Activated CD8-positive, alpha-beta T cell treated with anti-CD3 and anti-CD28 coated beads, Interleukin-2, amount 10 ng/mL, durations not matched to agents 7 days and 5 days (primary cell): ENCODE measurements around the gene CDH13. TPM values are rescaled to one million over a fixed set of nuclear protein-coding genes. Genes with fewer than 3 reads are reported as not detected.

Experiments
- ATAC-seq: fragments of 150-1000 bp; cut with Tn5 transposase; one replicate; pipeline ENCODE4 v1.10.0; 2021; ENCODE audit warnings: moderate library complexity
- CTCF ChIA-PET: fragments of 350-600 bp; sonication (Branson Sonifier 250); formaldehyde crosslinking; loops from one replicate; lab custom pipeline; 2021; ENCODE audit warnings: antibody characterized with exemption; lab: Charles Lee
- POLR2A ChIA-PET: fragments of 350-600 bp; sonication (Branson Sonifier 250); formaldehyde crosslinking; loops from one replicate; lab custom pipeline; 2021; ENCODE audit warnings: antibody characterized with exemption; lab: Charles Lee
- DNase-seq: peaks from one replicate; pipeline ENCODE4 v3.0.0-alpha.2; 2020
- H3K27ac Mint-ChIP-seq: one replicate; pipeline ENCODE4 v1.8.0; 2021; ENCODE audit warnings: mild to moderate bottlenecking, mixed read lengths
- H3K27me3 Mint-ChIP-seq: one replicate; pipeline ENCODE4 v1.8.0; 2021; ENCODE audit warnings: low read depth, mixed read lengths
- H3K36me3 Mint-ChIP-seq: one replicate; pipeline ENCODE4 v1.8.0; 2021; ENCODE audit warnings: low read depth, mixed read lengths
- H3K4me1 Mint-ChIP-seq: one replicate; pipeline ENCODE4 v1.8.0; 2021; ENCODE audit warnings: low read depth, mixed read lengths
- H3K4me3 Mint-ChIP-seq: one replicate; pipeline ENCODE4 v1.8.0; 2021; ENCODE audit warnings: mild to moderate bottlenecking, mixed read lengths
- H3K9me3 Mint-ChIP-seq: one replicate; pipeline ENCODE4 v1.8.0; 2022; ENCODE audit warnings: mixed read lengths; ENCODE audit not compliant: insufficient read depth
- total RNA-seq, 2 experiments: library from RNA; stranded (reverse); gene quantifications; one replicate each; pipeline ENCODE4 v1.2.3, GENCODE V29; 2021

Gene CDH13
- total RNA-seq, 2 experiments from 2014 or later: not detected

DNA sequence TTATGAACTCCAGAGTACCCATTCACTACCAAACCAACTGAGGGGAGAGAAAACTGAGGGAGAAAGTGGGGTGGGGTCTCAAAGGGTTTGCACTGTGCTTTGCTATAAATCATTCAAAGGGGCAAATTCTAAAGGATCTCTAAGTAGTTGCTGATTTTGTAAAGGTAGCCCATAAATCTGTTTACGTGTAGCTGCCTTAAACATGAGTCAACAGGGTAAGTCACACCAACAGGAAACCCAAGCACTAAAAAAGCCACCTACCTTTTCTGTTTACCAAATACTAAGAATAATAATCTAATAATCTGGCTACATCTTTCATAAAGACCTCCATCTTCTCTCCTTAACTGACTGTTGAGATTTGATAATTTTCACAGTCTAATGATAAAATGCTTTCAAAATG, 1172.6 kb downstream of the CDH13 start:
- Mint-ChIP-seq H3K4me1 (no peaks in the 10 kb centered on the region), H3K27me3 (peaks cover 16% of the 10 kb centered on the region), H3K9me3 (no peaks in the 10 kb centered on the region), H3K4me3 (no peak overlapping the region), H3K36me3 (no peaks in the 10 kb centered on the region), H3K27ac (no peak overlapping the region)
- ChIA-PET POLR2A (interaction anchor here (1.3 kb wide), 1 partner anchor 8 kb away, joined by 3 read pairs; the partner anchor contains the start of gene HSBP1), CTCF (no interaction called here)
- DNase-seq: no peak
- ATAC-seq: no peak

DNA sequence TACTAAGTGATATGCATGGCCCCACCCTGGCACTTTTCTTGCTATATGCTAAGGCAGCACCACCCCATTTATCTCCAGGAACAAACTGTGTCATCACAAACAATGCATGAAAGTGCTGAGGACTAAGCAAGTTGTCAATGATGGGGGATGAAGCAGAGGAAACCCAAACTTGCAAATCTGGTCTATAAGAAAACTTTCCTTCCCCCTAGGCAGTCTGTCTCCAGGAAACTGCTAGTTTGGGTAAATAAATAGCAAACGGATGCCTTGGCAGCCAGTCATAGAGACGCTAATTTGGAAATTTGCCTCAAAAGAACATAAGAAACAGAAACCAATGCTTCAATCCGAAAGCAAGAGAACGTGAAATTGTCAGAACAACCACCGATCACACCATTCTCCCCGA, 1175.4 kb downstream of the CDH13 start:
- no peak overlapping the region for H3K4me3 Mint-ChIP-seq
- ATAC-seq: peak; percentile 30

DNA sequence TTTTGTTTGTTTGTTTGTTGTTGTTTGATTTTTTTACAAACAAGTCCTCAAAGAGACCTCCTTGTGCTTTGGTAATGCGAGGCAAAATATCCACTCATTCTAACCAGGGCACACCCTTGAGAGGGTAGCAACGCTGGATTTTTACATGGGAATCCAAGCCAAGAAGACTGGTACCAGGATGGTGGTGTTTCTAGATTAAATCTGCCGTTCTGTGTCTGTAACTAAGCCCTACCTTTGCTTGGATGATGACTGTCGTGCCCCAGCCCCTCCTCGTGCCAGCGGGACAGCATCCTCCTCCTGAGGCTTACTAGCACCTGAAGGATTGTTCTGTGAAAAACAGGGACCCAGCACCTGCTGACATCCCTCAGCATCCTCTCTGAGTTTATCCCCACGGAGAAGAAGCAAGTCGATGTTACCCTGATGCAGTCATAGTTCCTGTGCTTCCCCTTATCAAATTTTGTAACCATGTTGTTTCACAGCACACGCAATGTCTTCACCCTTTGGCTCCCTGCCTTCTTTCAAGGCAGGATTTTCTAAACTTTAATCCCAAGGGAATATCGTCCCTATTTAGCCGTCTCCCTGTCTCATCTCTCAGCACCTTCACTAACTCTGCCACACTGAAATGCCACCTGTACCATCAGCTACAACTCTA, 1175.9 kb downstream of the CDH13 start:
- peaks cover 10% of the 10 kb centered on the region for H3K4me1 Mint-ChIP-seq

More for the DNA sequence above, 1175.4 kb downstream of the CDH13 start:
- DNase-seq: no peak
- ChIA-PET POLR2A (no interaction called here), CTCF (no interaction called here)
- Mint-ChIP-seq H3K4me1 (peaks cover 6% of the 10 kb centered on the region), H3K27me3 (peaks cover 12% of the 10 kb centered on the region), H3K36me3 (peaks cover 2% of the 10 kb centered on the region), H3K9me3 (no peaks in the 10 kb centered on the region), H3K27ac (no peak overlapping the region)

DNA sequence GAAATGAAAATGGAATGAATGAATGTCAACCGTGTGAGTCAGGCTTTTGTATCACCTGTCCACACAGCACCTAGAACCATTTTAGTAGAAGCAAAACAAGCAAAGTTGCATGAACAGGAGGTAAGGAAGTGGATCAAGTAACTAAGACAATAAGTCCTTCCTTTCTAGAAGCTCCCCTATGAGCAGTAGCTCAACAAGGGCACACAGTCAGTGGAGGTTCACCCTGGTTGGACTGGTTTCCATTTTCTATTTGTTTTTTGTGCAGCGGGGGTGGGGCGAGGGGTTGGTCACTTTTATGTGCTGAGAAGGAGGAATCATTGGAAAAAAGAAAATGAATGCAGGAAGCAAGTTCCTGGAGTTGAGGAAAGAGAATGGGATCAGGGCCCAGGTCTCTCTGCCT, 1177.0 kb downstream of the CDH13 start:
- Mint-ChIP-seq H3K4me1 (peaks cover 14% of the 10 kb centered on the region), H3K4me3 (no peak overlapping the region), H3K9me3 (no peaks in the 10 kb centered on the region), H3K36me3 (peaks cover 9% of the 10 kb centered on the region), H3K27me3 (peaks cover 9% of the 10 kb centered on the region), H3K27ac (no peak overlapping the region)
- POLR2A ChIA-PET: no interaction called here
- CTCF ChIA-PET: no interaction called here
- ATAC-seq (no peak), DNase-seq (no peak)

More for the DNA sequence above, 1175.9 kb downstream of the CDH13 start:
- Mint-ChIP-seq H3K36me3 (peaks cover 3% of the 10 kb centered on the region), H3K27ac (no peak overlapping the region), H3K27me3 (peaks cover 12% of the 10 kb centered on the region), H3K4me3 (no peak overlapping the region), H3K9me3 (no peaks in the 10 kb centered on the region)
- DNase-seq: no peak
- ChIA-PET POLR2A (no interaction called here), CTCF (no interaction called here)
- ATAC-seq: no peak

DNA sequence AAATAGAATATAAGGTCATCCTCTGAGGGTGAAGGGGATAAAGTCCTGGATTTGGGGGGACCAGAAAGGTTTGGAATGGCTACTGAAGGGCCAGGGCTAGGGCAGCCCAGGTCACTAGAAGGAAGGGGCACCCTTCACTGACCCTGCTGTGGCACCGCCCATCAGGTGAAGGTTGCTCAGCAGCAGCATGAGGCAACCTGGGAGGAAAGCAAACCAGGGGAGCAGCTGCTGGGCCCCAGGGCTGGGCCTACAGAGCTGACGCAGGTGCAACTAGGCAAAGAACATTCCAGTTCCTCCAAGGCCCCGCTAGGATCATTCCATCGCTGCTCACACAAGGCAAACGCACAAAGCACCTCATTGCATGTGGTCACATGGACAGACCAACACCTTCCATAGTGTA, 1177.6 kb downstream of the CDH13 start:
- no peak for DNase-seq
- no peak overlapping the region for H3K27ac Mint-ChIP-seq

DNA sequence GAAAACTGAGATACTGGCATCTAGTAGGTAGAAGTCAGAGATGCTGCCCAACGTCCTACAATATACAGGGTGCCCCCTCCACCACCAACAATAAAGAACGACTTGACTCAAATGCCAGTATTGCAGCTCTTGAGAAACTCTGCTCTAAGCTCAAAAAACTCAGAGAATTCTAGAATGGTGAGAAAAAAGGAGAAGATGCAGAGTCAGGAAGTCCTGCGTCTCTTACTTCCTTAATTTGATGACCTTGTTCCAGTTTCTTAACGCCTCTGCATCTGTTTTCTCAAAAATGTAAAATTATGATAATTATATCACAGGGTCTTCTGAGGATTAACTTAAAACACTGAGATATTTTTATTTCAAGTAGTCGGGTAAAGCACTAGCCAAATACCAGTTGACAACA, 1179.3 kb downstream of the CDH13 start:
- no peak for DNase-seq
- Mint-ChIP-seq H3K36me3 (peaks cover 19% of the 10 kb centered on the region), H3K4me3 (no peak overlapping the region), H3K27ac (no peak overlapping the region), H3K4me1 (peaks cover 33% of the 10 kb centered on the region), H3K9me3 (no peaks in the 10 kb centered on the region), H3K27me3 (peaks cover 3% of the 10 kb centered on the region)
- CTCF ChIA-PET: no interaction called here
- POLR2A ChIA-PET: no interaction called here
- ATAC-seq: no peak

More for the DNA sequence above, 1177.6 kb downstream of the CDH13 start:
- H3K9me3 Mint-ChIP-seq: no peaks in the 10 kb centered on the region
- no peak for ATAC-seq
- H3K27me3 Mint-ChIP-seq: peaks cover 9% of the 10 kb centered on the region
- H3K36me3 Mint-ChIP-seq: peaks cover 13% of the 10 kb centered on the region
- ChIA-PET CTCF (no interaction called here), POLR2A (no interaction called here)
- peaks cover 19% of the 10 kb centered on the region for H3K4me1 Mint-ChIP-seq
- no peak overlapping the region for H3K4me3 Mint-ChIP-seq

DNA sequence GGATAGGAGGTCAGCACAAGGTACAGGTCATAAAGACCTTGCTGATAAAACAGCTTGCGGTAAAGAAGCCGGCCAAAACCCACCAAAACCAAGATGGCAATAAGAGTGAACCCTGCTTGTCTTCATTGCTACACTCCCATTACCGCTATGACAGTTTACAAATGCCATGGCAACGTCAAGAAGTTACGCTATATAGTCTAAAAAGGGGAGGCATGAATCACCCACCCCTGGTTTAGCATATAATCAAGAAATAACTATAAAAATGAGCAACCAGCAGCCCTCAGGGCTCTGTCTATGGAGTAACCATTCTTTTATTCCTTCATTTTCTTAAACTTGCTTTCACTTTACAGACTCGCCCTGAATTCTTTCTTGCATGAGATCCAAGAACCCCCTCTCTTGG, 1180.0 kb downstream of the CDH13 start:
- peaks cover 26% of the 10 kb centered on the region for H3K36me3 Mint-ChIP-seq
- ATAC-seq: no peak
- H3K27me3 Mint-ChIP-seq: no peaks in the 10 kb centered on the region
- no peak for DNase-seq
- H3K4me3 Mint-ChIP-seq: peak overlapping the region; percentile 30
- no peaks in the 10 kb centered on the region for H3K9me3 Mint-ChIP-seq
- POLR2A ChIA-PET: no interaction called here
- CTCF ChIA-PET: no interaction called here
- H3K4me1 Mint-ChIP-seq: peaks cover 34% of the 10 kb centered on the region
- H3K27ac Mint-ChIP-seq: no peak overlapping the region

DNA sequence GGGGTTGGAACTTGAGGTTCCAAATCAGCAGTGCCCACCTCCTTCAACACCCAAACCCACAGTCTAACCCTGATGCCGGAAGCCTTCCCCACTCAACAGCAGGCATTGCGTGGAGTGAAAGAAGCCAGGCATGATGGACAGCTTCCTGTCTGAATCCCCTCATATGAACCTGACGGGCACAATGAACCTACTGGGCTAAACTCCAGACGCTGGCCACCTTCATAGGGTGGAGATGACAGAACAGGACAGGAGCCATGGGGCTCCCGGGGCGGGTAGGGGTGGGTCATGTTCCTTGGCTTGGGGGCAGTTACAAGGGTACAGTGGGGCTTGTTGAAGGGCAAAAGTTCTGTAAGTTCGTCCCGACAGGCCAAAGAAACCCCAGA, 1180.5 kb downstream of the CDH13 start:
- Mint-ChIP-seq H3K27ac (peak overlapping the region; percentile 92), H3K9me3 (no peaks in the 10 kb centered on the region), H3K27me3 (no peaks in the 10 kb centered on the region), H3K36me3 (peaks cover 31% of the 10 kb centered on the region), H3K4me1 (peaks cover 34% of the 10 kb centered on the region), H3K4me3 (peak overlapping the region; percentile 99)
- DNase-seq (no peak), ATAC-seq (no peak)
- CTCF ChIA-PET: interaction anchor here (0.8 kb wide), 1 partner anchor 256 kb away, joined by 3 read pairs; no protein-coding TSS in a partner anchor
- POLR2A ChIA-PET: interaction anchor here (1.0 kb wide), 1 partner anchor 8 kb away, joined by 3 read pairs; no protein-coding TSS in a partner anchor

DNA sequence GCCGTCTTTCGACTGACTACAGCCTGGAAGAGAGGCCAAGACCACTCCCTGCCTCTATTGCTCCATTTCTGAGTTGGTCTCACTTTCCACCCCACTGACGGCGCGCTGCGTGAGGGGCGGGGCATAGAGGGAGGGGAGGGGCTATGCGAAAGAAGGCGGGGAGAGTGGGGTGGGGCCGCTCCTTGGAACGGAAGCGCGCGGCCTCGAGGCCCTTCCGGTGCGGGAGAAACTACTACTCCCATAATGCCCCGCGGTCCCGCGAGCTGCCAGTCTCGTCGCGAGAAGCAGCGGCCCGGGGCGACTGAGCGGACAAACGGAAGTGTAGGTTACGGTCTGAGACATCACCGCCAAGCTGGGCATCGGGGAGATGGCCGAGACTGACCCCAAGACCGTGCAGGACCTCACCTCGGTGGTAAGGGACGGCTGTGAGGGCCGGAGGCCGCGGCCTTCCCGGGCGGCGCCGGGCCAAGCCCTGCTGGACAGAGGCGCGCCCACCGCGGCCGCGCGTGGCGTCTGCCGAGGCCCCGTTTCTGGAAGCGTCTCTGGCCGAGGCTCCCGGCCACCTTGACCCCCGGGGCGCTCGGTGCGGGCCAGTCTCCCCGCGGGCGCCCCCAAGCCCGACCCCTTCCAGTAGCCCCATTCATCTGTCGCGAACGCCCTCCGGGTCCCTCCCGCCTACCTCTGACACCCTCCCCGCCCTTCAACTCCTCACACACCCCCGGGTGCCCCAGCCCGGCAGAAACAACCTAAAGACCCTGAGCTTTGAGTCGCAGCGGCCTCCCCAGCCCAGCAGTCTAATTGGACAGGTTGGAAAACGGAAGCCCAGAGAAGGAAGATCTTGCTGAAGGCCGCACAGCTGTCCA, 1181.2 kb downstream of the CDH13 start, which contains the start of gene HSBP1:
TSS of gene HSBP1 (plus strand) at position 269 of the 863 bp plus-strand sequence. CDS start at position 368, 99 bp downstream.
- DNase-seq: peak; percentile 95
- Mint-ChIP-seq H3K27me3 (no peaks in the 10 kb centered on the region), H3K27ac (peak within 1 kb of the TSS; percentile 92), H3K4me3 (peak within 1 kb of the TSS; percentile 99), H3K9me3 (no peaks in the 10 kb centered on the region), H3K36me3 (peaks cover 37% of the 10 kb centered on the region), H3K4me1 (peaks cover 40% of the 10 kb centered on the region)
- ATAC-seq: peak; percentile 98
- POLR2A ChIA-PET: interaction anchor here (1.0 kb wide), 1 partner anchor 9 kb away, joined by 3 read pairs; no protein-coding TSS in a partner anchor
- CTCF ChIA-PET: interaction anchor here (0.8 to 1.3 kb wide), 3 partner anchors 17 to 255 kb away, joined by 3 to 4 read pairs (median 3); no protein-coding TSS in a partner anchor

DNA sequence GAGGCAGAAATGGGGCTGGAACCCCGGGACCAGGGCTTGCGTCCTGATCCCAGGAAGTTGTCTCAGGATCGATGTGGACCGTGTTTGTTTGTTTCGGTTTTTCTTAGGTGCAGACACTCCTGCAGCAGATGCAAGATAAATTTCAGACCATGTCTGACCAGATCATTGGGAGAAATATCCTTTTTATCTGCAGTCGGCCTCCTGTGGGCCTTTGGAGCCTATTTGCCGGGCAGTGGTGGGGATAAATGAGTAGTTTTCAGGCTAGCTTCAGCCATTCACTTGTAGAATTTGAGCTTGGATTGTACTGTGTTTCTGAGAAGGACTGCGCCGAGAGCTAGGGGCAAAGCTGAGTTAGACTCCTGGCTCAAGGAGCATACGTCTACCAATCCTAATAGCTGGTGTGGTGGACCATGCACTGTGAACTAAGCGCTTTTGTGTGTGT, 1181.8 kb downstream of the CDH13 start:
- no peak for DNase-seq
- CTCF ChIA-PET: interaction anchor here (1.0 to 1.3 kb wide), 2 partner anchors 17 to 18 kb away, joined by 3 to 4 read pairs; no protein-coding TSS in a partner anchor

DNA sequence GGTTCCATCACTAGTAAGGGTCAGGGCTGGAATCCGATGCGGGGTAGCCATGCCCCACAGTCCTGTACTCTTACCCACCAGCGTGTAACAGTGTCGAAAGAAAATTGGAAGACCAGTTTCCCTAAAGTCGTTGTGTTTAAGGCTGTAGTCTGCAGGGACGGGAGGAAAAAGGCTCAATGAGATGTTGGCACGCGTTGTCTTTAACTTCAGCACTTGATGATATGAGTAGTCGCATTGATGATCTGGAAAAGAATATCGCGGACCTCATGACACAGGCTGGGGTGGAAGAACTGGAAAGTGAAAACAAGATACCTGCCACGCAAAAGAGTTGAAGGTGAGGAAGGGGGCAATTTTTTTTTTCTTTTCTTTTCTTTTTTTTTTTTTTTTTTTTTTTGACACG, 1182.3 kb downstream of the CDH13 start:
- no peaks in the 10 kb centered on the region for H3K27me3 Mint-ChIP-seq
- H3K4me1 Mint-ChIP-seq: peaks cover 46% of the 10 kb centered on the region
- no peaks in the 10 kb centered on the region for H3K9me3 Mint-ChIP-seq
- DNase-seq: no peak
- peak overlapping the region; percentile 99 for H3K4me3 Mint-ChIP-seq
- ChIA-PET CTCF (interaction anchor here (1.0 to 1.3 kb wide), 2 partner anchors 16 to 18 kb away, joined by 3 to 4 read pairs; no protein-coding TSS in a partner anchor), POLR2A (interaction anchor here (0.6 kb wide), 1 partner anchor 1108 kb away, joined by 3 read pairs; no protein-coding TSS in a partner anchor)
- no peak for ATAC-seq
- peaks cover 40% of the 10 kb centered on the region for H3K36me3 Mint-ChIP-seq
- H3K27ac Mint-ChIP-seq: no peak overlapping the region

More for the DNA sequence above, 1181.8 kb downstream of the CDH13 start:
- peak overlapping the region; percentile 92 for H3K27ac Mint-ChIP-seq
- H3K27me3 Mint-ChIP-seq: no peaks in the 10 kb centered on the region
- POLR2A ChIA-PET: interaction anchor here (0.6 kb wide), 1 partner anchor 1107 kb away, joined by 3 read pairs; no protein-coding TSS in a partner anchor
- peak overlapping the region; percentile 99 for H3K4me3 Mint-ChIP-seq
- H3K4me1 Mint-ChIP-seq: peaks cover 46% of the 10 kb centered on the region
- no peak for ATAC-seq
- peaks cover 40% of the 10 kb centered on the region for H3K36me3 Mint-ChIP-seq
- H3K9me3 Mint-ChIP-seq: no peaks in the 10 kb centered on the region
